Kidney glomerular epithelial cell (primary cell): ENCODE measurements around the gene BRAP.
"Not testable (repeated sequence)": the region's sequence is repeated elsewhere in the genome, so short reads cannot be mapped to it uniquely, and the experiment has no call there.

Experiments used
- DNase-seq: peaks from one replicate; lab custom pipeline; 2025; lab: John Stamatoyannopoulos, UW

BRAP gene

GRCh38 chr12:111673503-111673902 lies 12.3 kb downstream of the BRAP start:
- DNase-seq = no peak

GRCh38 chr12:111672822-111673381 lies 12.9 kb downstream of the BRAP start:
- DNase-seq = no peak

GRCh38 chr12:111664961-111665865 lies 20.5 kb downstream of the BRAP start:
- DNase-seq = no peak

- DNase-seq = no peak
Measured at GRCh38 chr12:111664499-111664898, 21.3 kb downstream of the BRAP start.

- no peak for DNase-seq
Measured at GRCh38 chr12:111656016-111656415, 29.7 kb downstream of the BRAP start.

GRCh38 chr12:111655356-111655755 lies 30.4 kb downstream of the BRAP start:
- DNase-seq = no peak

GRCh38 chr12:111653596-111653995 lies 32.2 kb downstream of the BRAP start:
- DNase-seq = no peak

GRCh38 chr12:111652530-111652929 lies 33.2 kb downstream of the BRAP start:
- DNase-seq = not testable (repeated sequence)

GRCh38 chr12:111650912-111651311 lies 34.8 kb downstream of the BRAP start:
- no peak for DNase-seq

GRCh38 chr12:111645433-111645832 lies 40.3 kb downstream of the BRAP start:
- DNase-seq = no peak

- no peak for DNase-seq
Measured at GRCh38 chr12:111643427-111643826, 42.3 kb downstream of the BRAP start.

- DNase-seq = no peak
Measured at GRCh38 chr12:111642681-111643426, 42.9 kb downstream of the BRAP start.

GRCh38 chr12:111640506-111640905 lies 45.2 kb downstream of the BRAP start:
- DNase-seq = no peak

- DNase-seq = no peak
Measured at GRCh38 chr12:111638556-111638955, 47.2 kb downstream of the BRAP start.

GRCh38 chr12:111636209-111636945 lies 49.4 kb downstream of the BRAP start:
- peak; percentile 8 for DNase-seq

GRCh38 chr12:111635524-111635923 lies 50.2 kb downstream of the BRAP start:
- no peak for DNase-seq

- DNase-seq = no peak
Measured at GRCh38 chr12:111628505-111629260, 57.1 kb downstream of the BRAP start.

GRCh38 chr12:111626230-111626629 lies 59.5 kb downstream of the BRAP start:
- DNase-seq = no peak

- DNase-seq = no peak
Measured at GRCh38 chr12:111624540-111624939, 61.2 kb downstream of the BRAP start.

- DNase-seq = not testable (repeated sequence)
Measured at GRCh38 chr12:111617841-111618240, 67.9 kb downstream of the BRAP start.

- DNase-seq = no peak
Measured at GRCh38 chr12:111616177-111616623, 69.6 kb downstream of the BRAP start.
